Right atrium auricular region (tissue), 2 donors: ENCODE data around the gene MCAT. TPM values are rescaled to one million over a fixed set of nuclear protein-coding genes. Genes with fewer than 3 reads are reported as not detected.

Source experiments
- DNase-seq: peaks from one replicate; pipeline ENCODE4 v3.0.0-alpha.2; 2019; ENCODE audit warnings: low spot score
- H3K27ac ChIP-seq, 2 donors: fragments of 200-600 bp; sonication (generic); 1 replicate in 1 of 2; 2 replicates in 1 of 2; pipeline ENCODE4 v1.5.1; 2016 to 2019
- H3K27me3 ChIP-seq, 2 donors: fragments of 200-600 bp; sonication (generic); one replicate each; pipeline versions ENCODE4 v1.5.1 to v1.6.0; 2017 to 2019
- H3K36me3 ChIP-seq: fragments of 200-600 bp; sonication (generic); one replicate; pipeline ENCODE4 v1.5.1; 2016
- H3K4me1 ChIP-seq, 2 donors: fragments of 200-600 bp; sonication (generic); one replicate each; pipeline versions ENCODE4 v1.5.1 to v1.6.0; 2017 to 2019
- H3K4me3 ChIP-seq, 2 donors: fragments of 200-600 bp; sonication (generic); 1 replicate in 1 of 2; 2 replicates in 1 of 2; pipeline ENCODE4 v1.5.1; 2017 to 2019; ENCODE audit warnings: mild to moderate bottlenecking in 1 of 2, moderate library complexity in 1 of 2
- H3K9me3 ChIP-seq, 2 donors: fragments of 200-600 bp; sonication (generic); one replicate each; pipeline ENCODE4 v1.5.1; 2019
- CTCF ChIP-seq, 2 donors: fragments of 200-600 bp; sonication (generic); IDR thresholded peaks; one replicate each; pipeline ENCODE4 v1.5.1; 2019; ENCODE audit warnings: antibody characterized with exemption in 2 of 2
- total RNA-seq, 2 donors: library from RNA; depleted of rRNA; stranded (reverse); fragments of >200 nt; gene quantifications; one replicate each; pipeline ENCODE4 v1.1.0, GENCODE V29; 2016

Gene MCAT
- total RNA-seq, 2 donors from 2014 or later: 16.1 to 17.6 TPM

GRCh38 chr22:43113526-43114251 lies 29.5 kb downstream of the MCAT start:
- Histone ChIP-seq H3K4me1 (peaks cover 0 to 20% of the 10 kb centered on the region in 2 donors), H3K27me3 (no peaks in the 10 kb centered on the region), H3K36me3 (no peaks in the 10 kb centered on the region), H3K27ac (no peak overlapping the region), H3K9me3 (no peaks in the 10 kb centered on the region), H3K4me3 (no peak overlapping the region)
- DNase-seq: no peak
- no peak for TF ChIP-seq CTCF (IDR thresholded peaks at IDR 0.05)

- H3K9me3 ChIP-seq: no peaks in the 10 kb centered on the region
- peak overlapping the region; percentile 36 to 55 for H3K4me3 ChIP-seq
- no peaks in the 10 kb centered on the region for H3K36me3 ChIP-seq
- H3K27ac ChIP-seq: no peak overlapping the region
- H3K4me1 ChIP-seq: peaks cover 0 to 20% of the 10 kb centered on the region in 2 donors
- TF ChIP-seq CTCF (IDR thresholded peaks at IDR 0.05): no peak
- DNase-seq: no peak
- H3K27me3 ChIP-seq: no peaks in the 10 kb centered on the region
These were observed 32.1 kb downstream of the MCAT start for GRCh38 chr22:43110927-43111623.

GRCh38 chr22:43110444-43110926 lies 32.7 kb downstream of the MCAT start, which contains the start of gene BIK:
TSS of gene BIK (plus strand) at chr22:43110750. CDS start at chr22:43124023, 13,273 bp downstream.
- Histone ChIP-seq H3K27ac (no peak within 1 kb of the TSS), H3K4me3 (peak within 1 kb of the TSS; percentile 36 to 55), H3K36me3 (no peaks in the 10 kb centered on the region)

GRCh38 chr22:43109921-43110443 lies 33.2 kb downstream of the MCAT start:
- DNase-seq: no peak
- H3K4me3 ChIP-seq: peak overlapping the region; percentile 36 to 55
- H3K27ac ChIP-seq: no peak overlapping the region
- no peaks in the 10 kb centered on the region for H3K27me3 ChIP-seq
- H3K4me1 ChIP-seq: peaks cover 0 to 20% of the 10 kb centered on the region in 2 donors
- no peaks in the 10 kb centered on the region for H3K36me3 ChIP-seq
- no peaks in the 10 kb centered on the region for H3K9me3 ChIP-seq
- no peak for TF ChIP-seq CTCF (IDR thresholded peaks at IDR 0.05)

More at GRCh38 chr22:43110444-43110926, 32.7 kb downstream of the MCAT start, which contains the start of gene BIK:
- H3K27me3 ChIP-seq: no peaks in the 10 kb centered on the region
- no peak for DNase-seq
- H3K4me1 ChIP-seq: peaks cover 0 to 20% of the 10 kb centered on the region in 2 donors
- peak in 1 of 2 donors; percentile 38 for TF ChIP-seq CTCF (IDR thresholded peaks at IDR 0.05)
- H3K9me3 ChIP-seq: no peaks in the 10 kb centered on the region

GRCh38 chr22:43109511-43109910 lies 33.7 kb downstream of the MCAT start:
- no peak overlapping the region for H3K27ac ChIP-seq
- no peaks in the 10 kb centered on the region for H3K9me3 ChIP-seq
- H3K36me3 ChIP-seq: no peaks in the 10 kb centered on the region
- no peak for TF ChIP-seq CTCF (IDR thresholded peaks at IDR 0.05)
- H3K27me3 ChIP-seq: no peaks in the 10 kb centered on the region
- no peak for DNase-seq
- no peak overlapping the region for H3K4me3 ChIP-seq
- peaks cover 0 to 21% of the 10 kb centered on the region in 2 donors for H3K4me1 ChIP-seq
